Fibroblast of lung (primary cell): ENCODE data around the gene CDC42EP5.
"Not testable (repeated sequence)": the region's sequence is repeated elsewhere in the genome, so short reads cannot be mapped to it uniquely, and the experiment has no call there.

ENCODE experiments used
- EZH2 ChIP-seq: IDR thresholded peaks from 2 replicates; pipeline ENCODE4 v1.5.1; 2012; ENCODE audit warnings: low read length, control low read depth, mild to moderate bottlenecking; ENCODE audit errors: missing control alignments
- TF ChIP-seq, protein P1 (sequence below), 2 donors: IDR thresholded peaks in 1 of 2; conservative IDR thresholded peaks in 1 of 2; 1 replicate in 1 of 2; 2 replicates in 1 of 2; pipeline ENCODE4 v1.5.1; 2011 to 2012; ENCODE audit warnings: low read length in 2 of 2, control low read depth in 1 of 2, inconsistent platforms in 1 of 2, low read depth in 1 of 2, mild to moderate bottlenecking in 1 of 2

DNA sequence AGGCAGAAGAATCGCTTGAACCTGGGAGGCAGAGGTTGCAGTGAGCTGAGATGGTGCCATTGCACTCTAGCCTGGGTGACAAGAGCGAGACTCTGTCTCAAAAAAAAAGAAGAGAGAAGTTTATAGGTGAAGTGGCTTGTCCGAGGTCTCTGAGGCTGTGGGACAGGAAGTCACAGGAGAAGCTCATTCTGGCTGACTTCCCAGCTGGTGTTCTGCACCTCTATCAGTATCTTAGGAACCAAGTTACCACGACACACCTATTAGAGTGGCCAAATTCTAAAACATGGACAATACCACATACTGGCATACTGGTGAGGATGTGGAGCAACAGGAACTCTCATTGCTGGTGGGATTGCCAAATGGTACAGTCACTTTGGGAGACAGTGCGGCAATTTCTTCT is 22.2 kb upstream of the CDC42EP5 start:
- TF ChIP-seq, protein P1, sequence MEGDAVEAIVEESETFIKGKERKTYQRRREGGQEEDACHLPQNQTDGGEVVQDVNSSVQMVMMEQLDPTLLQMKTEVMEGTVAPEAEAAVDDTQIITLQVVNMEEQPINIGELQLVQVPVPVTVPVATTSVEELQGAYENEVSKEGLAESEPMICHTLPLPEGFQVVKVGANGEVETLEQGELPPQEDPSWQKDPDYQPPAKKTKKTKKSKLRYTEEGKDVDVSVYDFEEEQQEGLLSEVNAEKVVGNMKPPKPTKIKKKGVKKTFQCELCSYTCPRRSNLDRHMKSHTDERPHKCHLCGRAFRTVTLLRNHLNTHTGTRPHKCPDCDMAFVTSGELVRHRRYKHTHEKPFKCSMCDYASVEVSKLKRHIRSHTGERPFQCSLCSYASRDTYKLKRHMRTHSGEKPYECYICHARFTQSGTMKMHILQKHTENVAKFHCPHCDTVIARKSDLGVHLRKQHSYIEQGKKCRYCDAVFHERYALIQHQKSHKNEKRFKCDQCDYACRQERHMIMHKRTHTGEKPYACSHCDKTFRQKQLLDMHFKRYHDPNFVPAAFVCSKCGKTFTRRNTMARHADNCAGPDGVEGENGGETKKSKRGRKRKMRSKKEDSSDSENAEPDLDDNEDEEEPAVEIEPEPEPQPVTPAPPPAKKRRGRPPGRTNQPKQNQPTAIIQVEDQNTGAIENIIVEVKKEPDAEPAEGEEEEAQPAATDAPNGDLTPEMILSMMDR (conservative IDR thresholded peaks at IDR 0.05 in 1 of 2, IDR thresholded peaks at IDR 0.05 in 1 of 2; ENCODE audit: low read depth in 1 of 2, low read length in 2 of 2), result not testable (repeated sequence)
- TF ChIP-seq EZH2, result not testable (repeated sequence)
